ENCODE measurements around the gene LYSMD2. TPM values are rescaled to one million over a fixed set of nuclear protein-coding genes. Genes with fewer than 3 reads are reported as not detected.

The LYSMD2 gene
- total RNA-seq, 1 donor from 2014 or later: not detected

DNA sequence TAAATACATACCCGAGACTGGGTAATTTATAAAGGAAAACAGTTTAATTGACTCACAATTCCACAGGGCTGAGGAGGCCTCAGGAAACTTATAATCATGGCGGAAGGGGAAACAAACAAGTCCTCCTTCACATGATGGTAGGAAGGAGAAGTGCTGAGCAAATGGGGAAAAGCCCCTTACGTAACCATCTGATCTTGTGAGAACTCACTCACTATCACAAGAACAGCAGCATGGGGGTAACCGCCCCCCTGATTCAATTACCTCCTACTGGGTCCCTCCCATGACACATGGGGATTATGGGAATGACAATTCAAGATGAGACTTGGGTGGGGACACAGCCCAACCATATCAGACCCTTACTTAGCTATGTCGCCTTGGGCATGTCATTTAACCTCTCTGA is 28.4 kb downstream of the LYSMD2 start:
- Mint-ChIP-seq H3K4me3 (no peak overlapping the region), H3K27ac (peak overlapping the region; percentile 63), H3K36me3 (no peaks in the 10 kb centered on the region), H3K9me3 (no peaks in the 10 kb centered on the region), H3K27me3 (ENCODE audit: insufficient read depth, low read depth) (no peaks in the 10 kb centered on the region), H3K4me1 (no peaks in the 10 kb centered on the region)
- H3K4me3 ChIP-seq: no peak overlapping the region
- H3K79me2 ChIP-seq (ENCODE audit: low read depth): no peaks in the 10 kb centered on the region
- TF ChIP-seq EZH2 (IDR thresholded peaks at IDR 0.05): no peak
- TF ChIP-seq, protein P1, sequence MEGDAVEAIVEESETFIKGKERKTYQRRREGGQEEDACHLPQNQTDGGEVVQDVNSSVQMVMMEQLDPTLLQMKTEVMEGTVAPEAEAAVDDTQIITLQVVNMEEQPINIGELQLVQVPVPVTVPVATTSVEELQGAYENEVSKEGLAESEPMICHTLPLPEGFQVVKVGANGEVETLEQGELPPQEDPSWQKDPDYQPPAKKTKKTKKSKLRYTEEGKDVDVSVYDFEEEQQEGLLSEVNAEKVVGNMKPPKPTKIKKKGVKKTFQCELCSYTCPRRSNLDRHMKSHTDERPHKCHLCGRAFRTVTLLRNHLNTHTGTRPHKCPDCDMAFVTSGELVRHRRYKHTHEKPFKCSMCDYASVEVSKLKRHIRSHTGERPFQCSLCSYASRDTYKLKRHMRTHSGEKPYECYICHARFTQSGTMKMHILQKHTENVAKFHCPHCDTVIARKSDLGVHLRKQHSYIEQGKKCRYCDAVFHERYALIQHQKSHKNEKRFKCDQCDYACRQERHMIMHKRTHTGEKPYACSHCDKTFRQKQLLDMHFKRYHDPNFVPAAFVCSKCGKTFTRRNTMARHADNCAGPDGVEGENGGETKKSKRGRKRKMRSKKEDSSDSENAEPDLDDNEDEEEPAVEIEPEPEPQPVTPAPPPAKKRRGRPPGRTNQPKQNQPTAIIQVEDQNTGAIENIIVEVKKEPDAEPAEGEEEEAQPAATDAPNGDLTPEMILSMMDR (IDR thresholded peaks at IDR 0.05): no peak
- no peak for TF ChIP-seq EZH2phosphoT487 (IDR thresholded peaks at IDR 0.05)
- DNase-seq (ENCODE audit: low spot score): no peak
- H3K4me2 ChIP-seq: no peak overlapping the region
- no peaks in the 10 kb centered on the region for H3K36me3 ChIP-seq
- H4K20me1 ChIP-seq (ENCODE audit: low read depth): no peaks in the 10 kb centered on the region
- H3F3A ChIP-seq (ENCODE audit: low read depth): no peaks in the 10 kb centered on the region
- no peaks in the 10 kb centered on the region for H3K4me1 ChIP-seq
- H3K27ac ChIP-seq: no peak overlapping the region
- no peak overlapping the region for H3K9ac ChIP-seq
- no peak overlapping the region for H2AFZ ChIP-seq (replicated peaks)
- H3K9me3 ChIP-seq (ENCODE audit: low read depth): no peaks in the 10 kb centered on the region
- H3K27me3 ChIP-seq: no peaks in the 10 kb centered on the region

DNA sequence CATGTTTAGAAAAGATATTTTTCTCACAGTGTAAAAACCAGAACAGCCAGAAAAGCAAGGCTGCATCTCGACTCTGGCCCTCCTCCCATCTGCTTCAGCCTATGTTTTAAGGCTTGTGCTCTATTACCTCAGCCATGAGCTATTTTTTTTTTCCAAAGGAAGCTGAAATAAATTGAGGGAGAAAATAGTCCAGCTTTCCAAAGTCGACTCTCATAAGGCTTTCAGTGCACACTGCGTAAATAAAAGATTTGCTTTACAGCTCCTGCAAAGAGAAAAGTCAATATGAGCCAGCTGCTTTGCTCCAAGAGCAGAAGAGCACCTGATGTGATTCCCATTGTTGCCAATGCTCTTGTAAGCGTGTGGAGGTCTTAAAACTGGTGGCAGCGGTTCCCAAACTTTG is 29.4 kb downstream of the LYSMD2 start:
- Histone ChIP-seq H3F3A (ENCODE audit: low read depth) (no peaks in the 10 kb centered on the region), H3K9me3 (ENCODE audit: low read depth) (no peaks in the 10 kb centered on the region), H4K20me1 (ENCODE audit: low read depth) (no peaks in the 10 kb centered on the region), H3K4me1 (no peaks in the 10 kb centered on the region), H3K27ac (no peak overlapping the region), H3K4me3 (no peak overlapping the region), H3K9ac (no peak overlapping the region), H3K79me2 (ENCODE audit: low read depth) (no peaks in the 10 kb centered on the region), H3K27me3 (no peaks in the 10 kb centered on the region), H3K4me2 (no peak overlapping the region), H3K36me3 (no peaks in the 10 kb centered on the region), H2AFZ (replicated peaks) (no peak overlapping the region)
- H3K36me3 Mint-ChIP-seq: no peaks in the 10 kb centered on the region
- no peak for TF ChIP-seq EZH2phosphoT487 (IDR thresholded peaks at IDR 0.05)
- no peak for TF ChIP-seq EZH2 (IDR thresholded peaks at IDR 0.05)
- TF ChIP-seq, protein P1 (IDR thresholded peaks at IDR 0.05): no peak
- no peaks in the 10 kb centered on the region for H3K4me1 Mint-ChIP-seq
- H3K27ac Mint-ChIP-seq: no peak overlapping the region
- DNase-seq (ENCODE audit: low spot score): no peak
- H3K27me3 Mint-ChIP-seq (ENCODE audit: insufficient read depth, low read depth): no peaks in the 10 kb centered on the region
- H3K9me3 Mint-ChIP-seq: no peaks in the 10 kb centered on the region
- no peak overlapping the region for H3K4me3 Mint-ChIP-seq

DNA sequence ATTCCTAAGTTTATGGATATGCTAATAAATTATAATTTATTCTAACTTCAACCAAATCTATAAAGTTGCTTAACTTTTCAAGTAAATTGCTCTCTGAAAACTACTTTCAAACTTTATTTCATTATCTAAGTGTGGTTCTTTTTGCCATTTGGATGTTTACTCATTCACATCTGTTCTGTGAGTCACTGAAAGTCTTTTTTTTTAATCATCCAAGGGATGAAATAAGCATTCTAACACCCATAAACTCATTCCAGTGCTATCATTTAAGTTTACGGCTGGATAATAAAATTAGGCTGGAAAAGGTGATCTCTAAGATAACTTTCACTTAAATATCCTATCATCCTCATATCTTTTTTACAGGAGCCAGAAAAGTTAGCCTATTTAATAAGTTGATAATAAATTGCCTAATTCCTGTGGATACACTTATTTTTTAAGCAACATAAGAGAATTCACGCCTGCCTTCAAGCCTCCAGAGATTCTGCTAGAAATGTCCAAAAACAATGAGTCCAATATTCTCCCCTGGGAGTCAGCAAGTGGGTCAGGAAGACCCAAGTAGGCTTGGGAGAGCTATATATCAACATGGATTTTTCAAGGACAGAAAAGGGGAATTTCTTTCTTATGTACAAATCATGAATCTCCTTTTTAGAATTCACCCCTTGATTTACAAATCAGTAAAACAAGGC is 30.4 kb downstream of the LYSMD2 start:
- Mint-ChIP-seq H3K27me3 (ENCODE audit: insufficient read depth, low read depth) (no peaks in the 10 kb centered on the region), H3K4me3 (no peak overlapping the region), H3K4me1 (no peaks in the 10 kb centered on the region), H3K9me3 (no peaks in the 10 kb centered on the region), H3K27ac (no peak overlapping the region), H3K36me3 (no peaks in the 10 kb centered on the region)
- Histone ChIP-seq H2AFZ (replicated peaks) (no peak overlapping the region), H3K4me3 (no peak overlapping the region), H3K36me3 (no peaks in the 10 kb centered on the region), H3K4me1 (no peaks in the 10 kb centered on the region), H3K9ac (no peak overlapping the region), H3K79me2 (ENCODE audit: low read depth) (no peaks in the 10 kb centered on the region), H3K9me3 (ENCODE audit: low read depth) (no peaks in the 10 kb centered on the region), H4K20me1 (ENCODE audit: low read depth) (no peaks in the 10 kb centered on the region), H3F3A (ENCODE audit: low read depth) (no peaks in the 10 kb centered on the region), H3K4me2 (no peak overlapping the region), H3K27me3 (no peaks in the 10 kb centered on the region), H3K27ac (no peak overlapping the region)
- no peak for TF ChIP-seq EZH2 (IDR thresholded peaks at IDR 0.05)
- TF ChIP-seq EZH2phosphoT487 (IDR thresholded peaks at IDR 0.05): no peak
- TF ChIP-seq, protein P1 (IDR thresholded peaks at IDR 0.05): no peak
- DNase-seq (ENCODE audit: low spot score): no peak

Data from neural progenitor cell (in vitro differentiated cells).